Measurements from ENCODE around the gene UTP18. TPM values are rescaled to one million over a fixed set of nuclear protein-coding genes. Genes with fewer than 3 reads are reported as not detected.

UTP18 gene
- total RNA-seq, 1 experiment from 2014 or later, result 96.3 TPM

DNA sequence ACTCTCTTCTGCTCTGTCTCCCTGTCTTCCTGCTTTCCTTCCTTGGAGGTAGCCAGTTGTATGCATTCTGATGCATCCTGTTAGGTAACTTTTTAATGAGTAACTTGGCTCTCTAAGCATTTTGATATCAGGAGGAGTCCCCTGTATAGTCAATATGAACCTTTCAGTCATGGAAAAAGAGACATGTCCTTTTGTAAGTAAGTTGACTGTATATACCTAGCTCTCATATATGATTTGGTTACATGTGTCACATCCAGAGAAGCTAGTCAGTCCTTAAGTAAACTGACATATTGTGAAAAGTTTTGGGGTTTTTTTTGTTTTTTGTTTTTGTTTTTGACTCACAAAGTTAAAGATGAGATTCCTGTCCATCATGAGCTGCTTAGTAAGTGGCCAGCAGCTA, 18.8 kb downstream of the UTP18 start:
- Histone ChIP-seq H3K27me3 (ENCODE audit: control insufficient read depth, insufficient read depth, low read length) (no peaks in the 10 kb centered on the region), H3K4me3 (ENCODE audit: low read depth in 2 of 2, low read length in 2 of 2) (no peak overlapping the region), H3K9me3 (ENCODE audit: control insufficient read depth, insufficient read depth, low read depth, low read length) (no peaks in the 10 kb centered on the region), H3K27ac (ENCODE audit: low read length) (no peak overlapping the region), H3K36me3 (ENCODE audit: control insufficient read depth, insufficient read depth, low read length) (peaks cover 55% of the 10 kb centered on the region), H3K4me1 (ENCODE audit: control insufficient read depth, insufficient read depth, low read length) (no peaks in the 10 kb centered on the region)
- ATAC-seq (no peak), DNase-seq (ENCODE audit: low read depth, low spot score) (no peak)
- no peak for TF ChIP-seq TCF7L2 (IDR thresholded peaks at IDR 0.05; ENCODE audit: low read depth, low read length)
- no peak for TF ChIP-seq POLR2AphosphoS5 (IDR thresholded peaks at IDR 0.05; ENCODE audit: low read depth, low read length)
- no peak for TF ChIP-seq REST (IDR thresholded peaks at IDR 0.05; ENCODE audit: insufficient read depth in 1 of 2, low read depth in 2 of 2, low read length in 1 of 2)
- no peak for TF ChIP-seq SIN3A (IDR thresholded peaks at IDR 0.05; ENCODE audit: borderline replicate concordance, insufficient read depth, low read depth, low read length)
- no peak for TF ChIP-seq CTCF (IDR thresholded peaks at IDR 0.05)
- ChIA-PET POLR2A (interaction anchor here (0.6 kb wide), 1 partner anchor 13 kb away, joined by 3 read pairs; no protein-coding TSS in a partner anchor), CTCF (no interaction called here)
- intact Hi-C loops (cut with micrococcal nuclease; ENCODE audit: unreplicated experiment), result no loop called here
- BruUV-seq (replicated peaks), result no TSS peak
- in situ Hi-C loops (cut with HindIII; ENCODE audit: low pct_unique_long_range_greater_than_20kb, low sequenced_read_pairs), result no loop called here

- POLR2A ChIA-PET, result no interaction called here
- no peak overlapping the region for H3K4me3 ChIP-seq (ENCODE audit: low read depth in 2 of 2, low read length in 2 of 2)
- H3K27me3 ChIP-seq (ENCODE audit: control insufficient read depth, insufficient read depth, low read length), result no peaks in the 10 kb centered on the region
- no peaks in the 10 kb centered on the region for H3K9me3 ChIP-seq (ENCODE audit: control insufficient read depth, insufficient read depth, low read depth, low read length)
- CTCF ChIA-PET, result no interaction called here
- no peaks in the 10 kb centered on the region for H3K4me1 ChIP-seq (ENCODE audit: control insufficient read depth, insufficient read depth, low read length)
- DNase-seq (ENCODE audit: low read depth, low spot score), result no peak
- H3K27ac ChIP-seq (ENCODE audit: low read length), result no peak overlapping the region
- ATAC-seq, result no peak
- TF ChIP-seq CTCF (IDR thresholded peaks at IDR 0.05) (no peak), TCF7L2 (IDR thresholded peaks at IDR 0.05; ENCODE audit: low read depth, low read length) (no peak), REST (IDR thresholded peaks at IDR 0.05; ENCODE audit: insufficient read depth in 1 of 2, low read depth in 2 of 2, low read length in 1 of 2) (no peak), POLR2AphosphoS5 (IDR thresholded peaks at IDR 0.05; ENCODE audit: low read depth, low read length) (no peak), SIN3A (IDR thresholded peaks at IDR 0.05; ENCODE audit: borderline replicate concordance, insufficient read depth, low read depth, low read length) (no peak)
- intact Hi-C loops (cut with micrococcal nuclease; ENCODE audit: unreplicated experiment) (no loop called here), in situ Hi-C loops (cut with HindIII; ENCODE audit: low pct_unique_long_range_greater_than_20kb, low sequenced_read_pairs) (no loop called here)
- BruUV-seq (replicated peaks), result no TSS peak
- peaks cover 39% of the 10 kb centered on the region for H3K36me3 ChIP-seq (ENCODE audit: control insufficient read depth, insufficient read depth, low read length)
Measured at GRCh38 chr17:51287412-51287811, 27.1 kb downstream of the UTP18 start.

Measured in Panc1 (cell line).